Mucosa of descending colon (tissue), 3 donors: Measurements from ENCODE around the gene AVL9. TPM values are rescaled to one million over a fixed set of nuclear protein-coding genes. Genes with fewer than 3 reads are reported as not detected.

ENCODE experiments used
- ATAC-seq: fragments of 200-7000 bp; cut with Tn5 transposase; one replicate; pipeline ENCODE4 v1.9.1; 2020; ENCODE audit warnings: mild to moderate bottlenecking, moderate library complexity
- DNase-seq, 3 donors: peaks; one replicate each; pipeline ENCODE4 v3.0.0-alpha.2; 2020
- H3K36me3 ChIP-seq: fragments of 200-600 bp; one replicate; pipeline ENCODE4 v1.8.0; 2021; ENCODE audit warnings: low read depth, mild to moderate bottlenecking
- H3K4me1 ChIP-seq: fragments of 200-600 bp; one replicate; pipeline ENCODE4 v1.8.0; 2021; ENCODE audit warnings: low read depth, mild to moderate bottlenecking
- H3K4me3 ChIP-seq: fragments of 200-600 bp; one replicate; pipeline ENCODE4 v1.8.0; 2021; ENCODE audit warnings: mild to moderate bottlenecking
- H3K9me3 ChIP-seq: fragments of 200-600 bp; one replicate; pipeline ENCODE4 v1.8.0; 2021; ENCODE audit warnings: mild to moderate bottlenecking
- intact Hi-C, 2 donors: fragments of 100-400 bp; cut with DNase I in 1 of 2; cut with micrococcal nuclease in 1 of 2; formaldehyde crosslinking; loops; one replicate each; pipeline versions ENCODE4 v1.11.0 to v1.11.1; 2022; cut with DNase I, micrococcal nuclease
- total RNA-seq, 3 donors: library from RNA; stranded (reverse); fragmentation: NEBNext Ultra II Directional in 2 of 3; extraction: Animal tissue kit (Norgen Biotek cat#: 25700) in 2 of 3; gene quantifications; one replicate each; pipeline versions ENCODE4 v1.2.1 to v1.2.4, GENCODE V29; 2021 to 2023
- TF ChIP-seq, protein P1 (sequence below): fragments of 200-600 bp; IDR thresholded peaks from one replicate; pipeline ENCODE4 v1.8.0; 2022; ENCODE audit warnings: antibody characterized with exemption, mild to moderate bottlenecking
- donor health status: DM: no; HTN: no; CAD: no; lungs with moderate emphysema.
- donor health status: DM: no; HTN: no; CAD: no.
- donor health status: DM: no; HTN: yes; CAD: no.

The AVL9 gene
- total RNA-seq, 3 donors from 2014 or later = 56.7 to 81.2 (median 74.5) TPM

DNA sequence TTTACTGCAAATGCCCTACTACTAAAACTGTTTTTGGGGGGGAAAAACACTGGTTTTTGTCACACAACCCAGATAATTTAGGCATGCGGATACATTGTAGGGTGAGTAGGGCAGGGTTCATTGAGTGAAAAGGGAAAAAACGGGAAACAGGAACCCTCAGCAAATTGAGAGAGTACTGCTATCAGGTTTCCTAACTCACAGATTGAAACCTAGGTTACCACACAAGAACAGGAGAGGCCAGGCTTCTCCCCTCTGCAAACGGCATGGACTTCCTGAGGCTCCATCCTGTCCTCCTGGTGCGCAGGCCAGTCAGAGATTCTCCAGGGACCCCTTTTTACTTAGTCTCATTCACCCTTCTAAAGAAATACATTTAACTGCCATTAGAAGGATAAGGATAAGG, 30.6 kb downstream of the AVL9 start:
- H3K4me1 ChIP-seq = no peaks in the 10 kb centered on the region
- no peak for DNase-seq
- TF ChIP-seq, protein P1, sequence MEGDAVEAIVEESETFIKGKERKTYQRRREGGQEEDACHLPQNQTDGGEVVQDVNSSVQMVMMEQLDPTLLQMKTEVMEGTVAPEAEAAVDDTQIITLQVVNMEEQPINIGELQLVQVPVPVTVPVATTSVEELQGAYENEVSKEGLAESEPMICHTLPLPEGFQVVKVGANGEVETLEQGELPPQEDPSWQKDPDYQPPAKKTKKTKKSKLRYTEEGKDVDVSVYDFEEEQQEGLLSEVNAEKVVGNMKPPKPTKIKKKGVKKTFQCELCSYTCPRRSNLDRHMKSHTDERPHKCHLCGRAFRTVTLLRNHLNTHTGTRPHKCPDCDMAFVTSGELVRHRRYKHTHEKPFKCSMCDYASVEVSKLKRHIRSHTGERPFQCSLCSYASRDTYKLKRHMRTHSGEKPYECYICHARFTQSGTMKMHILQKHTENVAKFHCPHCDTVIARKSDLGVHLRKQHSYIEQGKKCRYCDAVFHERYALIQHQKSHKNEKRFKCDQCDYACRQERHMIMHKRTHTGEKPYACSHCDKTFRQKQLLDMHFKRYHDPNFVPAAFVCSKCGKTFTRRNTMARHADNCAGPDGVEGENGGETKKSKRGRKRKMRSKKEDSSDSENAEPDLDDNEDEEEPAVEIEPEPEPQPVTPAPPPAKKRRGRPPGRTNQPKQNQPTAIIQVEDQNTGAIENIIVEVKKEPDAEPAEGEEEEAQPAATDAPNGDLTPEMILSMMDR = no peak
- no peak for ATAC-seq
- H3K4me3 ChIP-seq = no peak overlapping the region
- intact Hi-C loops = no loop called here
- H3K36me3 ChIP-seq = no peaks in the 10 kb centered on the region
- no peaks in the 10 kb centered on the region for H3K9me3 ChIP-seq

DNA sequence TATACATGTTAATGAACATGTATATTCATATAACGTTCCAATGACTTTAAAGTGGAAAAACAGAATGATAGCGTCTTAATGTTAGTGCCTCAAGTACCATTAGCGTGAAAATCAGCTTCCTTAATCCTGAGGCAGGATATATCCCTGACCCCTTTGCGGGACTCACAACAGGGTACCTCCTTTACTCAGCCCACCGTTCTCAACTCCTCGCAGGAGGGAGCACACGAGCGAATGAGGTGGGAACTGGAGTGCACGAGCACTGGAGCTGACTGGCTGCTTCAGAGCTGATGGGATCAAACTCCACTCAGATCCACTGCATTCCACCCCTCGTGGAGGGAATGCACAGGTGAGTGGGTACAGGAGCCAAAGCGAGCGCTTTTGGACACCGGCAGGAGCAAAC, 36.1 kb downstream of the AVL9 start:
- no peak for ATAC-seq
- Histone ChIP-seq H3K9me3 (no peaks in the 10 kb centered on the region), H3K4me3 (no peak overlapping the region), H3K36me3 (no peaks in the 10 kb centered on the region), H3K4me1 (no peaks in the 10 kb centered on the region)
- DNase-seq = no peak
- intact Hi-C loops = no loop called here
- TF ChIP-seq, protein P1 = no peak

DNA sequence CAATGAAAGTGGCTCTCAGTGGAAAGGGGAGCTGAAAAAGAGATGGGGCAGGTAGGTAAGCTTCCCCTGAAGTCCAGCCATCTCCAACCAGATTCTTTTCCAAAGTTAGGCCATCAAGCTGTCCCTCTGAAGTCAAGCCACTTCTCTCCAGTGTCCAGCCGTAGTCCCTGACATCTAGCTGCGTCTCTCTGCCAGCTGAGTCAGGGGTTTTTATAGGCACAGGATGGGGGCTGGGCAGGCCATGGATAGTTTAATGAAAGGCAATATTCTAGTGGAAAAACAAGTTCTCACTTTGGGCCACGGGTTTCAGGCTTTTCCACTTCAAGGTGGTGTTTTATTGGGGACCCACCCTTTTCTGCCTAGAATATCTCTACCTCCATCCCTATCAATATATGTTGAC, 36.8 kb downstream of the AVL9 start:
- H3K4me1 ChIP-seq = no peaks in the 10 kb centered on the region
- ATAC-seq (peak; percentile 20), DNase-seq (peak in 2 of 3 donors; percentile 28 to 34)
- TF ChIP-seq, protein P1 = no peak
- intact Hi-C loops = no loop called here
- no peak overlapping the region for H3K4me3 ChIP-seq
- H3K9me3 ChIP-seq = no peaks in the 10 kb centered on the region
- H3K36me3 ChIP-seq = no peaks in the 10 kb centered on the region

DNA sequence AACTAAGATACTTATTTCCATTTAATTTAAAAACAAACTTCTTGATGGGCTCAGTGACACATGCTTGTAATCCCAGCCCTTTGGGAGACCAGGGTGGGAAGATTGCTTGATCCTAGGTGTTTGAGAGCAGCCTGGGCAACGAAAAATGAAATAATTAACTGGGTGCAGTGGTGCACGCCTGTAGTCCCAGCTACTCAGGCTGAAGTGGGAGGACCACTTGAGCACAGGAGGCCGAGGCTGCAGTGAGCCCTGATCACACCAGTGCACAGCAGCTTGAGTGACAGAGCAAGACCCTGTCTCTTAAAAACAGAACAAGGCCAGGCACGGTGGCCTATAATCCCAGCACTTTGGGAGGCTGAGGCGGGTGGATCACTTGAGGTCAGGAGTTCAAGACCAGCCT, 37.4 kb downstream of the AVL9 start:
- DNase-seq (no peak), ATAC-seq (no peak)
- H3K9me3 ChIP-seq = no peaks in the 10 kb centered on the region
- no peak overlapping the region for H3K4me3 ChIP-seq
- TF ChIP-seq, protein P1 = no peak
- intact Hi-C loops = no loop called here
- no peaks in the 10 kb centered on the region for H3K36me3 ChIP-seq
- H3K4me1 ChIP-seq = no peaks in the 10 kb centered on the region

DNA sequence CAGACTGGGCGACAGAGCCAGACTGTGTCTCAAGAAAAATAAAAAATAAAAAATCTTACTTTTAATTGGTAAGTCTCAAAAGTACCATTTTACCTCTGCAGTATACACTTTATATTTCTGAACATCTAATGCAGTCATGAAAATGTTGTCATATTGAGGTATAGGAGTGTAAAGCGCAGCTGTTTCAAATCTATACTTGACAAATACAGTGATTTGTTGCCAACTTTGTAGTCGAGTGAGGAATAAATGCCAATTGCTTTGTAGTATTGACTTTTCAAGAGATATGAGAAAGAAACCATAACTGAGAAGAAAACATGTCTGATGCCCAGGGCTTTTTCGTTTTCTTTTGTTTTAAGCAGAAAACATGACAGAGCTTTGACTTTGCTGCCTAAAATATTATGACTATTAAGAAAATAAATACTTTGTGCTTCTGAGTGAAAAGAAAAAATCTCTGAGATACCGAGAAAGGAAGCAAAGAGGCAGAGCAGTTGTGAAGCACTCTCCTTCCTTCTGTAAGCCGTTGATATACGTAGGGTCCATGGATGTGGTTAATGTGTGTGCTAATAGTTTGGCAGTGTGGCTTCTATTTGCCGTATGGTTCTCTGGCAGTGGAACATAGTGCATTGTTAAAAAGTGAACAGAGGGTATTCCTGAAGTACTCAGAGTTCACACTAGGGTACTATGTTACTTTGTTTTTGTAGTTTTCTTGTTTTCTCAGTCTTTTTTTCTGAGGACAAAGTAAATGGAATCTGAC, 38.2 kb downstream of the AVL9 start:
- TF ChIP-seq, protein P1 = no peak

More for the DNA sequence above, 38.2 kb downstream of the AVL9 start:
- intact Hi-C loops = no loop called here
- no peak overlapping the region for H3K4me3 ChIP-seq
- H3K36me3 ChIP-seq = no peaks in the 10 kb centered on the region
- DNase-seq = no peak
- no peaks in the 10 kb centered on the region for H3K9me3 ChIP-seq
- peak; percentile 28 for ATAC-seq
- H3K4me1 ChIP-seq = no peaks in the 10 kb centered on the region
